ENCODE data around the gene HOXA6.

Gene HOXA6

DNA sequence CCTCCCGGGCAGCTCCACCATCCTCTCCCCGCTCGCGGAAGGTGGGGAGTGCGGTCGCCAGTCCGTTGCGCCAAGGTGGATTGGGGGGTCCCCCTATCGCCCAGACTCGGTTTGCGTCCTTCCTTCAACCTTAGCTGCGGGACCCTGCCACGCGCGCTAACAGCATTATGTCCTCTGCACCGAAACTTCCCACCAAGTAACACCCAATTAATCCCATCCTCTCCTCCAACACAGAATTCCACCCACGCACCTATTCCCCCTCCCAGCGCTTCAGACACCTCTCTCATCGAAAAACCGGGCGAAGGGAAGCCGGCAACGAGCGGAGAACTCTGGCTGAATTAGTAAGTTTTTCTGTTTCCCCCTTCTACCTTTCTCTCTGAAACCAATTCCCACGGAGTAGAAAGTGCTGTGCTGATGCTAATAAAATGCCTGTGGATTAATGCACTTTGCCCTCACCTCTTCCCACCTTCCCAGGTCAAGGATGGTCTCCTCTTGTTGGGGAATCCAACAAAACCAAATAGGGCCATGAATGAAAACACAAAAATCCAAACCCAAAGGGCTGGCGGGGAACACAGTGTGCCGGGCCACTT lies 3.9 kb upstream of the HOXA6 start:
- no peak overlapping the region for H3K27ac ChIP-seq (ENCODE audit: low read depth, low read length, poor library complexity, severe bottlenecking)
- H3K36me3 ChIP-seq (ENCODE audit: insufficient read depth, low read length), result no peaks in the 10 kb centered on the region
- peak overlapping the region; percentile 61 for H3K9ac ChIP-seq (ENCODE audit: low read length)
- H3K79me2 ChIP-seq (ENCODE audit: insufficient read depth, low read length), result no peaks in the 10 kb centered on the region
- H3K4me1 ChIP-seq (ENCODE audit: insufficient read depth, low read length, severe bottlenecking), result peaks cover 49% of the 10 kb centered on the region
- H3F3A ChIP-seq (ENCODE audit: insufficient read depth, low read length), result no peaks in the 10 kb centered on the region
- no peaks in the 10 kb centered on the region for H3K9me3 ChIP-seq (ENCODE audit: low read length)
- H3K9me2 ChIP-seq (ENCODE audit: low read depth, low read length), result no peaks in the 10 kb centered on the region
- TF ChIP-seq EZH2 (IDR thresholded peaks at IDR 0.05; ENCODE audit: borderline replicate concordance, low read length), result no peak
- TF ChIP-seq, protein P1, sequence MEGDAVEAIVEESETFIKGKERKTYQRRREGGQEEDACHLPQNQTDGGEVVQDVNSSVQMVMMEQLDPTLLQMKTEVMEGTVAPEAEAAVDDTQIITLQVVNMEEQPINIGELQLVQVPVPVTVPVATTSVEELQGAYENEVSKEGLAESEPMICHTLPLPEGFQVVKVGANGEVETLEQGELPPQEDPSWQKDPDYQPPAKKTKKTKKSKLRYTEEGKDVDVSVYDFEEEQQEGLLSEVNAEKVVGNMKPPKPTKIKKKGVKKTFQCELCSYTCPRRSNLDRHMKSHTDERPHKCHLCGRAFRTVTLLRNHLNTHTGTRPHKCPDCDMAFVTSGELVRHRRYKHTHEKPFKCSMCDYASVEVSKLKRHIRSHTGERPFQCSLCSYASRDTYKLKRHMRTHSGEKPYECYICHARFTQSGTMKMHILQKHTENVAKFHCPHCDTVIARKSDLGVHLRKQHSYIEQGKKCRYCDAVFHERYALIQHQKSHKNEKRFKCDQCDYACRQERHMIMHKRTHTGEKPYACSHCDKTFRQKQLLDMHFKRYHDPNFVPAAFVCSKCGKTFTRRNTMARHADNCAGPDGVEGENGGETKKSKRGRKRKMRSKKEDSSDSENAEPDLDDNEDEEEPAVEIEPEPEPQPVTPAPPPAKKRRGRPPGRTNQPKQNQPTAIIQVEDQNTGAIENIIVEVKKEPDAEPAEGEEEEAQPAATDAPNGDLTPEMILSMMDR (IDR thresholded peaks at IDR 0.05; ENCODE audit: low read length), result no peak
- H3K4me2 ChIP-seq (ENCODE audit: low read length), result peak overlapping the region; percentile 91
- H2AFZ ChIP-seq (ENCODE audit: low read length), result 0 out of 2 replicates have a peak overlapping the region, but pooled peaks have one; percentile 36
- no peaks in the 10 kb centered on the region for H4K20me1 ChIP-seq (ENCODE audit: insufficient read depth, low read length)
- peak overlapping the region; percentile 63 for H3K4me3 ChIP-seq (ENCODE audit: low read depth, low read length, poor library complexity, severe bottlenecking)
- H3K27me3 ChIP-seq (ENCODE audit: insufficient read depth, low read length), result peaks cover 24% of the 10 kb centered on the region; the same call in 1 of the 2 replicates

DNA sequence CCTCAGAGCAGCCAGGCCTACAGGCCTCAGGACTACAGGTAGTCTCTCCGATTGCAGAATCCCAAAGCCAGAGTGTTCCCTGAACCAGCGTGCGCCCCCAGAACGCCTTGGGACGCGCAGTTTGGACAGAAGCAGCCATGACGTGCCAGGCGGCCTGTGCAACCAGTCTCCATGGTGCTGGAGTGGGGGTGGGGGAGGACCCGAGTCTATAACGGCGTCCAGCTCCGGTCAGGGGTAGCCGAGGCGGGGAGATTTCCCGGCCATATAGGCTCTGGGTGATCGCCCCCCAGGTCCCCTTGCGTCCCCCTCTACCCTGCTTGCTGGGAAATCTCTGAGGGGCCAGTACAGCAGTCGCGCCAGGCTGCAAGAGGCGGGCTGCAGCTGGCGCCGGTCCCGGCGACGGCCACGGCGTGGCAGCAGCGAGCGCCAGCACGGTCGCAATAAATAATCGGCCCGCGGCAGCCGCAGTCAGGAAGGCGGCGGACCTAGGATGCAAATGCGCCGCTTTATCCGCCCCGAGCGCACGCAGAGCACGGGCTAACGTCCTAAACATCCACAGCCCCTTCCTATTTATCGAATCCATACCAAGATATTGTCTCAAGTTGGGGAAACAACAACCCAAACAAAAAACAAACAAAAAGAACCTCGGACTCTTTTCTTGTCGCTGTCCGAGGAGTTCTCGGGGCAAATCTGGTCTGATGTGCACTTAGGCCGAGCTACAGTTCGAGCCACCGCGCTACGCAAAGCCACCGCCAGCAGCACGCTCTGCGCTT lies 3.2 kb upstream of the HOXA6 start:
- H3K4me3 ChIP-seq (ENCODE audit: low read depth, low read length, poor library complexity, severe bottlenecking), result peak overlapping the region; percentile 63
- no peaks in the 10 kb centered on the region for H3K79me2 ChIP-seq (ENCODE audit: insufficient read depth, low read length)
- TF ChIP-seq, protein P1 (IDR thresholded peaks at IDR 0.05; ENCODE audit: low read length), result peak; percentile 96
- TF ChIP-seq EZH2 (IDR thresholded peaks at IDR 0.05; ENCODE audit: borderline replicate concordance, low read length), result no peak
- H3K27me3 ChIP-seq (ENCODE audit: insufficient read depth, low read length), result peaks cover 24% of the 10 kb centered on the region; the same call in 1 of the 2 replicates
- peaks cover 49% of the 10 kb centered on the region for H3K4me1 ChIP-seq (ENCODE audit: insufficient read depth, low read length, severe bottlenecking)
- no peaks in the 10 kb centered on the region for H3K36me3 ChIP-seq (ENCODE audit: insufficient read depth, low read length)
- no peak overlapping the region for H3K27ac ChIP-seq (ENCODE audit: low read depth, low read length, poor library complexity, severe bottlenecking)
- no peaks in the 10 kb centered on the region for H4K20me1 ChIP-seq (ENCODE audit: insufficient read depth, low read length)
- peak overlapping the region; percentile 36 for H2AFZ ChIP-seq (ENCODE audit: low read length)
- H3K9me2 ChIP-seq (ENCODE audit: low read depth, low read length), result no peaks in the 10 kb centered on the region
- H3K9ac ChIP-seq (ENCODE audit: low read length), result peak overlapping the region; percentile 63
- peak overlapping the region; percentile 91 for H3K4me2 ChIP-seq (ENCODE audit: low read length)
- no peaks in the 10 kb centered on the region for H3F3A ChIP-seq (ENCODE audit: insufficient read depth, low read length)
- H3K9me3 ChIP-seq (ENCODE audit: low read length), result no peaks in the 10 kb centered on the region

DNA sequence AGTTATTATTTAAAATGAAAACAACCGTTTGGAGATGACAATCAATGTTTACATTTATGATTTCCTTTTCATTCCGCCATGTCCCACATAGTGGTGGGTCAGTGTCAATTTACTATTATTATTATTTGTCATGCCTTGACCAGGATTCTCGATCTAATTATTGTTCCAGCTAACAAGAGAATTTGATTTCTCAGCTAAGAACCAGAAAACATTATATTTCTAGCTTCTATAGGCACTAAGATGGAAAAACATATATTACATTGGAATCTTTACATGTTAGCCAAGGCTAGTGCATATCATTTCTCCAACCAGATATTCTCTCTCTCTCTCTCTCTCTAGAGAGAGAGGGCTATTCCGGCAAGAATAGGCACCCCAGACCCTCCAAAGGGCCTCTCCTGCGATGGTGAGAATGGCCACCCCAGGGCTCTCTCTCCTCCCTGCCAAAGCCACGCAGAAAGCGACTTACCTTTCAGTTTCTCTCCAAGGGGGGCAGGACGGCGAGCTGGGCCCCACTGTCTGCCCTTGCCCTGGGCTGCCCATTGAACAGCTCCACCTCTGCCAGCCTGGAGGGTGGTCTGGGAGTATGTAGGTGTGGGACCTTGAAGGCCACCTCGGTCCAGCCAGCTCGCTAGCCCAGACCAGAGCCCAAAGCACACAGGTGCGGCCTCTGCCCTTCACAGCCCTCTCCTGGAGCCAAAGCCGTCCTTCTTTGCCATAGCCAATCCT lies 2.4 kb upstream of the HOXA6 start:
- TF ChIP-seq, protein P1 (IDR thresholded peaks at IDR 0.05; ENCODE audit: low read length), result no peak
- TF ChIP-seq EZH2 (IDR thresholded peaks at IDR 0.05; ENCODE audit: borderline replicate concordance, low read length), result no peak
- H3K4me3 ChIP-seq (ENCODE audit: low read depth, low read length, poor library complexity, severe bottlenecking), result peak overlapping the region; percentile 63
- H3F3A ChIP-seq (ENCODE audit: insufficient read depth, low read length), result no peaks in the 10 kb centered on the region
- peaks cover 56% of the 10 kb centered on the region for H3K4me1 ChIP-seq (ENCODE audit: insufficient read depth, low read length, severe bottlenecking)
- peak overlapping the region; percentile 22 for H2AFZ ChIP-seq (ENCODE audit: low read length)
- no peaks in the 10 kb centered on the region for H3K9me2 ChIP-seq (ENCODE audit: low read depth, low read length)
- no peaks in the 10 kb centered on the region for H3K79me2 ChIP-seq (ENCODE audit: insufficient read depth, low read length)
- no peaks in the 10 kb centered on the region for H4K20me1 ChIP-seq (ENCODE audit: insufficient read depth, low read length)
- no peaks in the 10 kb centered on the region for H3K36me3 ChIP-seq (ENCODE audit: insufficient read depth, low read length)
- H3K27me3 ChIP-seq (ENCODE audit: insufficient read depth, low read length), result peaks cover 24% of the 10 kb centered on the region; the same call in 1 of the 2 replicates
- peak overlapping the region; percentile 91 for H3K4me2 ChIP-seq (ENCODE audit: low read length)
- H3K9ac ChIP-seq (ENCODE audit: low read length), result peak overlapping the region; percentile 63
- H3K27ac ChIP-seq (ENCODE audit: low read depth, low read length, poor library complexity, severe bottlenecking), result no peak overlapping the region
- no peaks in the 10 kb centered on the region for H3K9me3 ChIP-seq (ENCODE audit: low read length)
